OCI-LY1 (cell line): Measurements from ENCODE around the gene KIAA0319L.

Experiments used
- H2AFZ ChIP-seq: fragments of 200-600 bp; sonication (generic), shearing (Covaris generic); 2 replicates; pipeline ENCODE4 v1.6.0; 2014; ENCODE audit warnings: antibody characterized with exemption, mild to moderate bottlenecking, low read length
- H3F3A ChIP-seq: fragments of 200-600 bp; sonication (generic), shearing (Covaris generic); 2 replicates; pipeline ENCODE4 v1.6.0; 2014; ENCODE audit warnings: mild to moderate bottlenecking, antibody characterized with exemption, low read length, moderate library complexity; ENCODE audit not compliant: insufficient read depth
- H3K27ac ChIP-seq: fragments of 200-600 bp; sonication (generic); 2 replicates; pipeline ENCODE4 v1.5.1; 2014; ENCODE audit warnings: low read length, mixed run types, mild to moderate bottlenecking, low read depth; ENCODE audit not compliant: poor library complexity, severe bottlenecking
- H3K27me3 ChIP-seq: fragments of 200-600 bp; sonication (generic); 2 replicates; pipeline ENCODE4 v1.6.0; 2014; ENCODE audit warnings: antibody characterized with exemption, mild to moderate bottlenecking, low read length, moderate library complexity; ENCODE audit not compliant: insufficient read depth
- H3K36me3 ChIP-seq: fragments of 200-600 bp; sonication (generic); 2 replicates; pipeline ENCODE4 v1.6.1; 2014; ENCODE audit warnings: mild to moderate bottlenecking, antibody characterized with exemption, low read length, moderate library complexity, mixed read lengths; ENCODE audit not compliant: insufficient read depth
- H3K4me1 ChIP-seq: fragments of 200-600 bp; sonication (generic); 2 replicates; pipeline ENCODE4 v1.5.1; 2014; ENCODE audit warnings: mild to moderate bottlenecking, low read length, moderate library complexity; ENCODE audit not compliant: insufficient read depth, severe bottlenecking
- H3K4me2 ChIP-seq: fragments of 200-600 bp; sonication (generic), shearing (Covaris generic); 2 replicates; pipeline ENCODE4 v1.6.1; 2014; ENCODE audit warnings: low read length
- H3K4me3 ChIP-seq: fragments of 200-600 bp; sonication (generic); 2 replicates; pipeline ENCODE4 v1.5.1; 2014; ENCODE audit warnings: low read length, low read depth, mild to moderate bottlenecking, mixed read lengths; ENCODE audit not compliant: poor library complexity, severe bottlenecking
- H3K79me2 ChIP-seq: fragments of 200-600 bp; shearing (Covaris generic); 2 replicates; pipeline ENCODE4 v1.6.1; 2016; ENCODE audit warnings: mixed run types, low read length, mixed read lengths; ENCODE audit not compliant: insufficient read depth
- H3K9ac ChIP-seq: fragments of 200-600 bp; sonication (generic), shearing (Covaris generic); 2 replicates; pipeline ENCODE4 v1.6.1; 2014; ENCODE audit warnings: mild to moderate bottlenecking, low read length, mixed read lengths
- H3K9me2 ChIP-seq: fragments of 200-600 bp; sonication (generic), shearing (Covaris generic); 2 replicates; pipeline ENCODE4 v1.6.1; 2014; ENCODE audit warnings: low read depth, mild to moderate bottlenecking, low read length, mixed read lengths
- H3K9me3 ChIP-seq: fragments of 200-600 bp; shearing (Covaris generic); 2 replicates; pipeline ENCODE4 v1.6.1; 2014; ENCODE audit warnings: low read length, mixed read lengths
- H4K20me1 ChIP-seq: fragments of 200-600 bp; sonication (generic), shearing (Covaris generic); 2 replicates; pipeline ENCODE4 v1.6.0; 2016; ENCODE audit warnings: mild to moderate bottlenecking, low read length; ENCODE audit not compliant: insufficient read depth
- EZH2 ChIP-seq: fragments of 200-600 bp; sonication (generic), shearing (Covaris generic); IDR thresholded peaks from 2 replicates; pipeline ENCODE4 v1.8.0; 2017; ENCODE audit warnings: borderline replicate concordance, mixed run types, mild to moderate bottlenecking, antibody characterized with exemption, low read length, moderate library complexity, mixed read lengths
- TF ChIP-seq, protein P1 (sequence below): fragments of 200-600 bp; sonication (generic), shearing (Covaris generic); IDR thresholded peaks from 2 replicates; pipeline ENCODE4 v1.5.1; 2017; ENCODE audit warnings: mild to moderate bottlenecking, antibody characterized with exemption, low read length, moderate library complexity, mixed read lengths

KIAA0319L gene

DNA sequence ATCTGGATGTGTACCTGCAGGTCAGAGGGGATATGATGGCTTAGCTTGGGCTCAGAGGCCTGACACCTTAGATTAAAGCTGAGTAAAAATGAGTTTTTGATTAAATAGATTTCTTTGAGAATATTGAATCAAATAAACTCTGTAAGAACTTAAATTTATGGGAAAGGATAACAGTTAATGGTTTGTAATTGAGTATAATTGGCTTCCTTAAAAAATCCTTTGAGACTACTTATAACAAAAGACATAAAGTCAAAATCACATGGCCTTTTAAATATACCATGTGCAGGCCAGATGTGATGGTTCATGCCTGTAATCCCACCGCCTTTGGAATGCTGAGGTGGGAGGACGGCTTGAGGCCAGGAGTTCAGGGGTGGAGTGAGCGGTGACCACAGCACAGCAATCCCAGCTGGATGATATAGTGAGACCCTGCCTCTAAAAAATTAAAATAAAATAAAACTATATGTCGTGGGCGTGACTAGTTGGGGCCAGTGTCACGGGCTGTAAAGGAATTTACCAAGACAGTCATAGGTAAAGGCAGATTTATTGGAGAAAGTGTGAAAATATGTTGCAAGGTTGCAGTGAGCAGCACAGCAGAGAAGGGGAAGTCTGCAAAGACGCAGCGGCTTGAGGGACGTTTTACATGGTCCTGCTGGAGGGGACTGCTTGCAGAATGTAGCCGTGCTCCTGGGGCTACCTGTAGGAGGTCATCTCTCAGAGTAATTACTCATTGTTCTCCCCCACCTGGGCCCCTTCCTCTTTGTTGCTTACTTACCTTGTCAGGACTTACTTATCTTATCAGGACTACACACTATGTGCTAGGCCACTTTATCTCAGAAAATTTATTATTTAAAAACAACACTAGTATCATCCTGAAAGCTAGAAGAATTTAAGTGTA, 166.4 kb downstream of the KIAA0319L start:
- peaks cover 70% of the 10 kb centered on the region for H3K36me3 ChIP-seq
- H3K4me3 ChIP-seq = no peak overlapping the region
- no peaks in the 10 kb centered on the region for H3K4me1 ChIP-seq
- H3K9ac ChIP-seq = no peak overlapping the region
- H2AFZ ChIP-seq = no peak overlapping the region
- no peak overlapping the region for H3K27ac ChIP-seq
- H3K27me3 ChIP-seq = no peaks in the 10 kb centered on the region
- no peaks in the 10 kb centered on the region for H3K79me2 ChIP-seq
- H3K9me3 ChIP-seq = no peaks in the 10 kb centered on the region
- TF ChIP-seq EZH2 = no peak
- TF ChIP-seq, protein P1, sequence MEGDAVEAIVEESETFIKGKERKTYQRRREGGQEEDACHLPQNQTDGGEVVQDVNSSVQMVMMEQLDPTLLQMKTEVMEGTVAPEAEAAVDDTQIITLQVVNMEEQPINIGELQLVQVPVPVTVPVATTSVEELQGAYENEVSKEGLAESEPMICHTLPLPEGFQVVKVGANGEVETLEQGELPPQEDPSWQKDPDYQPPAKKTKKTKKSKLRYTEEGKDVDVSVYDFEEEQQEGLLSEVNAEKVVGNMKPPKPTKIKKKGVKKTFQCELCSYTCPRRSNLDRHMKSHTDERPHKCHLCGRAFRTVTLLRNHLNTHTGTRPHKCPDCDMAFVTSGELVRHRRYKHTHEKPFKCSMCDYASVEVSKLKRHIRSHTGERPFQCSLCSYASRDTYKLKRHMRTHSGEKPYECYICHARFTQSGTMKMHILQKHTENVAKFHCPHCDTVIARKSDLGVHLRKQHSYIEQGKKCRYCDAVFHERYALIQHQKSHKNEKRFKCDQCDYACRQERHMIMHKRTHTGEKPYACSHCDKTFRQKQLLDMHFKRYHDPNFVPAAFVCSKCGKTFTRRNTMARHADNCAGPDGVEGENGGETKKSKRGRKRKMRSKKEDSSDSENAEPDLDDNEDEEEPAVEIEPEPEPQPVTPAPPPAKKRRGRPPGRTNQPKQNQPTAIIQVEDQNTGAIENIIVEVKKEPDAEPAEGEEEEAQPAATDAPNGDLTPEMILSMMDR = no peak
- H3K4me2 ChIP-seq = no peak overlapping the region
- no peaks in the 10 kb centered on the region for H3F3A ChIP-seq
- H4K20me1 ChIP-seq = no peaks in the 10 kb centered on the region
- no peaks in the 10 kb centered on the region for H3K9me2 ChIP-seq

DNA sequence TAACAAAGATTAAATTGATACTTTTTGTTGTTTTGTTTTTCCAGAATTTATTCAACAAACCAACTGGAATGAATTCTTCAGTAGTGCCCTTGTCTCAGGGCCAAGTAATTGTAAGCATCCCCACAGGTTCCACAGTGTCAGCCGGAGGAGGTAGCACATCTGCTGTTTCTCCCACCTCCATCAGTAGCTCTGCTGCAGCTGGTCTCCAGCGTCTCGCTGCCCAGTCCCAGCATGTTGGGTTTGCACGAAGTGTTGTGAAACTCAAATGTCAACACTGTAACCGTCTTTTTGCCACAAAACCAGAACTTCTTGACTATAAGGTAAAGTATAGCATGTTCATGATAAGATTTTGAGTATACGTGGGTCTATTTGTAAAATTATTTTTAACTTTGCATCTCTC, 170.2 kb downstream of the KIAA0319L start:
- Histone ChIP-seq H3K79me2 (no peaks in the 10 kb centered on the region), H3K4me1 (no peaks in the 10 kb centered on the region), H3K9me3 (no peaks in the 10 kb centered on the region), H3K4me3 (no peak overlapping the region), H3F3A (peaks cover 4% of the 10 kb centered on the region; the same call in 1 of the 2 replicates), H3K27ac (no peak overlapping the region), H4K20me1 (no peaks in the 10 kb centered on the region), H3K4me2 (no peak overlapping the region), H3K36me3 (peaks cover 45% of the 10 kb centered on the region), H3K27me3 (no peaks in the 10 kb centered on the region), H3K9ac (no peak overlapping the region), H2AFZ (no peak overlapping the region), H3K9me2 (no peaks in the 10 kb centered on the region)
- TF ChIP-seq EZH2 = no peak

DNA sequence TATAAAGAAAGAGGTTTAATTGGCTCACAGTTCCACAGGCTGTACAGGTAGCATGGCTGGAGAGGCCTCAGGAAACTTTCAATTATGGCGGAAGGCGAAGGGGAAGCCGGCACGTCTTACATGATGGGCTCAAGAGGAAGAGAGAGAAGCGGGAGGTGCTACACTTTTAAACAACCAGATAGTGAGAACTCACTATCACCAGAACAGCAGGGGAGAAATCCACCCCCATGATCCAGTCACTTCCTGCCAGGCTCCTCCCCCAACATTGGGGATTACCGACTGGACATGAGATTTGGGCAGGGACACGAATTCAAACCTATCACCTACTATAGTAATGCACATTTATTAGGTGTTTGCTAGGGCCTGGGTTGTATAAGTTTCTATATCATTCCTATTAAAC, 170.9 kb downstream of the KIAA0319L start:
- H3K9me3 ChIP-seq = no peaks in the 10 kb centered on the region

More for the DNA sequence above, 170.9 kb downstream of the KIAA0319L start:
- H3K4me2 ChIP-seq = no peak overlapping the region
- TF ChIP-seq EZH2 = no peak
- TF ChIP-seq, protein P1 = no peak
- H4K20me1 ChIP-seq = no peaks in the 10 kb centered on the region
- no peaks in the 10 kb centered on the region for H3K27me3 ChIP-seq
- H3K4me1 ChIP-seq = no peaks in the 10 kb centered on the region
- no peak overlapping the region for H3K27ac ChIP-seq
- H3K9me2 ChIP-seq = no peaks in the 10 kb centered on the region
- H3K9ac ChIP-seq = no peak overlapping the region
- H3K79me2 ChIP-seq = no peaks in the 10 kb centered on the region
- H3F3A ChIP-seq = peaks cover 4% of the 10 kb centered on the region; the same call in 1 of the 2 replicates
- no peak overlapping the region for H2AFZ ChIP-seq
- peaks cover 49% of the 10 kb centered on the region for H3K36me3 ChIP-seq
- no peak overlapping the region for H3K4me3 ChIP-seq
